Left ventricle myocardium inferior (tissue), 1 donor: ENCODE results near the gene DOCK10. TPM values are rescaled to one million over a fixed set of nuclear protein-coding genes. Genes with fewer than 3 reads are reported as not detected.

Experiments
- DNase-seq: peaks from one replicate; pipeline ENCODE4 v3.0.0-alpha.2; 2020
- H3K27ac ChIP-seq: fragments of 200-600 bp; replicated peaks from 2 replicates; pipeline ENCODE4 v1.8.0; 2021
- H3K27me3 ChIP-seq: fragments of 200-600 bp; 2 replicates; pipeline ENCODE4 v1.8.0; 2021; ENCODE audit warnings: low read depth
- H3K36me3 ChIP-seq: fragments of 200-600 bp; 2 replicates; pipeline ENCODE4 v1.8.0; 2021
- H3K4me1 ChIP-seq: fragments of 200-600 bp; 2 replicates; pipeline ENCODE4 v1.8.0; 2021
- H3K4me3 ChIP-seq: fragments of 200-600 bp; 2 replicates; pipeline ENCODE4 v1.8.0; 2021; ENCODE audit warnings: mild to moderate bottlenecking, moderate library complexity
- H3K9me3 ChIP-seq: fragments of 200-600 bp; replicated peaks from 2 replicates; pipeline ENCODE4 v1.8.0; 2021
- CTCF ChIP-seq: fragments of 200-600 bp; IDR thresholded peaks from 2 replicates; pipeline ENCODE4 v1.8.0; 2021; ENCODE audit warnings: antibody characterized with exemption, mild to moderate bottlenecking, borderline replicate concordance
- intact Hi-C: fragments of 100-400 bp; cut with micrococcal nuclease; formaldehyde crosslinking; loops from one replicate; pipeline ENCODE4 v1.11.0; 2022
- total RNA-seq: library from RNA; stranded (reverse); fragmentation: NEBNext Ultra II Directional; extraction: Animal tissue kit (Norgen Biotek cat#: 25700); gene quantifications from one replicate; pipeline ENCODE4 v1.2.1, GENCODE V29; 2021
- donor health status: DM: no; HTN: yes; CAD: no; lungs with severe emphysema.

DOCK10 gene
- total RNA-seq, 1 donor from 2014 or later: 1.6 TPM

- Histone ChIP-seq H3K4me3 (no peak overlapping the region), H3K27ac (no peak overlapping the region), H3K9me3 (no peaks in the 10 kb centered on the region), H3K27me3 (no peaks in the 10 kb centered on the region), H3K36me3 (no peaks in the 10 kb centered on the region), H3K4me1 (no peaks in the 10 kb centered on the region)
- intact Hi-C loops: no loop called here
- no peak for DNase-seq
- no peak for TF ChIP-seq CTCF
Measured at GRCh38 chr2:224831530-224831929, 210.7 kb downstream of the DOCK10 start.

- no peaks in the 10 kb centered on the region for H3K4me1 ChIP-seq
- DNase-seq: no peak
- no peaks in the 10 kb centered on the region for H3K9me3 ChIP-seq
- no peak overlapping the region for H3K27ac ChIP-seq
- H3K4me3 ChIP-seq: no peak overlapping the region
- TF ChIP-seq CTCF: no peak
- no peaks in the 10 kb centered on the region for H3K36me3 ChIP-seq
- intact Hi-C loops: no loop called here
- H3K27me3 ChIP-seq: no peaks in the 10 kb centered on the region
Measured at GRCh38 chr2:224820283-224820991, 221.8 kb downstream of the DOCK10 start.

GRCh38 chr2:224819075-224819474, 223.2 kb downstream of the DOCK10 start:
- no peaks in the 10 kb centered on the region for H3K36me3 ChIP-seq

GRCh38 chr2:224817676-224818075, 224.6 kb downstream of the DOCK10 start:
- Histone ChIP-seq H3K27ac (no peak overlapping the region), H3K27me3 (no peaks in the 10 kb centered on the region), H3K36me3 (no peaks in the 10 kb centered on the region), H3K9me3 (no peaks in the 10 kb centered on the region), H3K4me1 (no peaks in the 10 kb centered on the region), H3K4me3 (no peak overlapping the region)
- no peak for TF ChIP-seq CTCF
- no peak for DNase-seq
- intact Hi-C loops: no loop called here

More at GRCh38 chr2:224819075-224819474, 223.2 kb downstream of the DOCK10 start:
- no peaks in the 10 kb centered on the region for H3K27me3 ChIP-seq
- H3K4me3 ChIP-seq: no peak overlapping the region
- no peak overlapping the region for H3K27ac ChIP-seq
- TF ChIP-seq CTCF: no peak
- intact Hi-C loops: no loop called here
- no peaks in the 10 kb centered on the region for H3K4me1 ChIP-seq
- H3K9me3 ChIP-seq: no peaks in the 10 kb centered on the region
- no peak for DNase-seq

GRCh38 chr2:224816816-224817215, 225.5 kb downstream of the DOCK10 start:
- Histone ChIP-seq H3K4me3 (no peak overlapping the region), H3K27ac (no peak overlapping the region), H3K4me1 (no peaks in the 10 kb centered on the region), H3K27me3 (no peaks in the 10 kb centered on the region), H3K36me3 (no peaks in the 10 kb centered on the region), H3K9me3 (peaks cover 3% of the 10 kb centered on the region)
- intact Hi-C loops: no loop called here
- DNase-seq: no peak
- TF ChIP-seq CTCF: no peak
